ENCODE results near the gene CST7.

The CST7 gene

GRCh38 chr20:24971376-24972101, 22.5 kb downstream of the CST7 start:
- TF ChIP-seq CTCF (IDR thresholded peaks at IDR 0.05; ENCODE audit: insufficient read depth, low read length, poor library complexity, severe bottlenecking): no peak
- H3K36me3 ChIP-seq (ENCODE audit: control insufficient read depth, insufficient read depth, low read length): peaks cover 21% of the 10 kb centered on the region
- DNase-seq (ENCODE audit: extremely low read depth, insufficient read length): no peak

GRCh38 chr20:24972341-24972740, 23.3 kb downstream of the CST7 start:
- Histone ChIP-seq H3K36me3 (ENCODE audit: control insufficient read depth, insufficient read depth, low read length) (peaks cover 21% of the 10 kb centered on the region), H3K4me3 (replicated peaks; ENCODE audit: low read depth, low read length) (no peak overlapping the region), H3K27me3 (replicated peaks; ENCODE audit: control insufficient read depth, insufficient read depth, low read length) (no peaks in the 10 kb centered on the region)
- DNase-seq (ENCODE audit: extremely low read depth, insufficient read length): no peak
- TF ChIP-seq CTCF (IDR thresholded peaks at IDR 0.05; ENCODE audit: insufficient read depth, low read length, poor library complexity, severe bottlenecking): no peak

More at GRCh38 chr20:24971376-24972101, 22.5 kb downstream of the CST7 start:
- Histone ChIP-seq H3K27me3 (replicated peaks; ENCODE audit: control insufficient read depth, insufficient read depth, low read length) (no peaks in the 10 kb centered on the region), H3K4me3 (replicated peaks; ENCODE audit: low read depth, low read length) (no peak overlapping the region)

GRCh38 chr20:24977336-24977735, 28.3 kb downstream of the CST7 start:
- DNase-seq (ENCODE audit: extremely low read depth, insufficient read length): no peak
- Histone ChIP-seq H3K36me3 (ENCODE audit: control insufficient read depth, insufficient read depth, low read length) (peaks cover 15% of the 10 kb centered on the region), H3K27me3 (replicated peaks; ENCODE audit: control insufficient read depth, insufficient read depth, low read length) (no peaks in the 10 kb centered on the region), H3K4me3 (replicated peaks; ENCODE audit: low read depth, low read length) (no peak overlapping the region)
- TF ChIP-seq CTCF (IDR thresholded peaks at IDR 0.05; ENCODE audit: insufficient read depth, low read length, poor library complexity, severe bottlenecking): no peak

GRCh38 chr20:24977797-24978196, 28.7 kb downstream of the CST7 start:
- Histone ChIP-seq H3K4me3 (replicated peaks; ENCODE audit: low read depth, low read length) (no peak overlapping the region), H3K36me3 (ENCODE audit: control insufficient read depth, insufficient read depth, low read length) (peaks cover 12% of the 10 kb centered on the region), H3K27me3 (replicated peaks; ENCODE audit: control insufficient read depth, insufficient read depth, low read length) (no peaks in the 10 kb centered on the region)
- TF ChIP-seq CTCF (IDR thresholded peaks at IDR 0.05; ENCODE audit: insufficient read depth, low read length, poor library complexity, severe bottlenecking): no peak
- no peak for DNase-seq (ENCODE audit: extremely low read depth, insufficient read length)

- no peak for TF ChIP-seq CTCF (IDR thresholded peaks at IDR 0.05; ENCODE audit: insufficient read depth, low read length, poor library complexity, severe bottlenecking)
- H3K36me3 ChIP-seq (ENCODE audit: control insufficient read depth, insufficient read depth, low read length): peaks cover 12% of the 10 kb centered on the region
- no peak overlapping the region for H3K4me3 ChIP-seq (replicated peaks; ENCODE audit: low read depth, low read length)
- no peak for DNase-seq (ENCODE audit: extremely low read depth, insufficient read length)
- H3K27me3 ChIP-seq (replicated peaks; ENCODE audit: control insufficient read depth, insufficient read depth, low read length): no peaks in the 10 kb centered on the region
Observed at GRCh38 chr20:24978513-24978912, 29.4 kb downstream of the CST7 start.
